Right lobe of liver (tissue), 6 donors: ENCODE measurements around the gene ZNF784. TPM values are rescaled to one million over a fixed set of nuclear protein-coding genes. Genes with fewer than 3 reads are reported as not detected.
"Not testable (repeated sequence)": the region's sequence is repeated elsewhere in the genome, so short reads cannot be mapped to it uniquely, and the experiment has no call there.

Experiments
- ATAC-seq, 4 donors: fragments of 200-7000 bp; cut with Tn5 transposase; one replicate each; pipeline ENCODE4 v1.9.1; 2020; ENCODE audit warnings: mild to moderate bottlenecking in 4 of 4, moderate library complexity in 4 of 4
- DNase-seq, 3 donors: peaks; one replicate each; pipeline ENCODE4 v3.0.0-alpha.2; 2020
- H3K27ac ChIP-seq, 3 donors: fragments of 200-600 bp; one replicate each; pipeline ENCODE4 v1.8.0; 2022
- H3K27me3 ChIP-seq, 2 donors: fragments of 200-600 bp; one replicate each; pipeline ENCODE4 v1.8.0; 2022
- H3K36me3 ChIP-seq, 4 donors: fragments of 200-600 bp; sonication (generic) in 1 of 4; one replicate each; pipeline versions ENCODE4 v1.5.1 to v1.8.0; 2017 to 2022; ENCODE audit warnings: control low read depth in 1 of 4
- H3K4me1 ChIP-seq, 4 donors: fragments of 200-600 bp; sonication (generic) in 1 of 4; one replicate each; pipeline versions ENCODE4 v1.5.1 to v1.8.0; 2017 to 2022; ENCODE audit warnings: control low read depth in 1 of 4
- H3K4me3 ChIP-seq, 3 donors: fragments of 200-600 bp; one replicate each; pipeline ENCODE4 v1.8.0; 2022
- H3K9me3 ChIP-seq, 4 donors: fragments of 200-600 bp; sonication (generic) in 1 of 4; one replicate each; pipeline versions ENCODE4 v1.5.1 to v1.8.0; 2017 to 2022; ENCODE audit warnings: control low read depth in 1 of 4
- CTCF ChIP-seq, 4 donors: fragments of 200-600 bp in 3 of 4; fragments of 450-650 bp in 1 of 4; IDR thresholded peaks; one replicate each; pipeline versions ENCODE4 v1.5.1 to v1.8.0; 2016 to 2022; ENCODE audit warnings: antibody characterized with exemption in 4 of 4, mild to moderate bottlenecking in 2 of 4
- POLR2A ChIP-seq: fragments of 450-650 bp; IDR thresholded peaks from one replicate; pipeline ENCODE4 v1.6.1; 2017; ENCODE audit warnings: antibody characterized with exemption, mild to moderate bottlenecking
- WGBS: methylation state at CpG from one replicate; pipeline ENCODE4 v1.1.6; 2018; ENCODE audit warnings: low coverage, low lambda C conversion rate; ENCODE audit not compliant: insufficient coverage; ENCODE audit errors: missing lambda C conversion rate; 5-methylcytosine and 5-hydroxymethylcytosine counted together
- intact Hi-C, 2 donors: fragments of 100-400 bp; cut with DNase I; formaldehyde crosslinking; loops; one replicate each; pipeline versions ENCODE4 v1.11.2 to v1.14.1; 2022
- total RNA-seq, 6 experiments: library from RNA; depleted of rRNA in 2 of 6; stranded (reverse); fragments of >200 nt in 2 of 6; fragmentation: NEBNext Ultra II Directional in 3 of 6; extraction: Animal tissue kit (Norgen Biotek cat#: 25700) in 3 of 6; gene quantifications; one replicate each; pipeline versions ENCODE4 v1.1.0 to v1.2.4, GENCODE V29; 2016 to 2023
- donor health status: DM: no; HTN: yes; CAD: no.
- donor health status: DM: no; HTN: no; CAD: no.
- donor health status: DM: no; HTN: no; CAD: no.
- donor health status: DM: no; HTN: yes; CAD: no.
- donor health status: DM: no; HTN: yes; CAD: no.

ZNF784 gene
- total RNA-seq, 6 experiments from 2014 or later, result 2.9 to 5.5 (median 4.1) TPM

GRCh38 chr19:55586976-55587668, 37.2 kb downstream of the ZNF784 start:
- intact Hi-C loops, result no loop called here
- peak; percentile 90 to 95 (median 92) for ATAC-seq
- Histone ChIP-seq H3K4me3 (peak overlapping the region in 2 of 3 donors; percentile 20 to 22), H3K4me1 (peaks cover 0 to 16% (median 4%) of the 10 kb centered on the region in 4 donors), H3K27ac (no peak overlapping the region), H3K27me3 (no peaks in the 10 kb centered on the region), H3K36me3 (no peaks in the 10 kb centered on the region), H3K9me3 (no peaks in the 10 kb centered on the region)
- 6% methylated on average over 19 of the region's 40 CpGs for WGBS
- TF ChIP-seq CTCF (IDR thresholded peaks at IDR 0.05) (no peak), POLR2A (no peak)
- DNase-seq, result peak; percentile 96 to 97 (median 96)

GRCh38 chr19:55585658-55586339, 38.6 kb downstream of the ZNF784 start:
- H3K27me3 ChIP-seq, result no peaks in the 10 kb centered on the region

GRCh38 chr19:55584871-55585270, 39.5 kb downstream of the ZNF784 start:
- intact Hi-C loops, result no loop called here
- Histone ChIP-seq H3K36me3 (no peaks in the 10 kb centered on the region), H3K4me1 (peaks cover 0 to 29% (median 4%) of the 10 kb centered on the region in 4 donors), H3K9me3 (no peaks in the 10 kb centered on the region), H3K4me3 (no peak overlapping the region), H3K27me3 (no peaks in the 10 kb centered on the region), H3K27ac (no peak overlapping the region)
- no peak for ATAC-seq
- WGBS, result 86% methylated on average over 5 of the region's 11 CpGs
- no peak for TF ChIP-seq POLR2A
- no peak for TF ChIP-seq CTCF (IDR thresholded peaks at IDR 0.05)
- DNase-seq, result no peak

More at GRCh38 chr19:55585658-55586339, 38.6 kb downstream of the ZNF784 start:
- ATAC-seq (peak; percentile 12 to 52 (median 31)), DNase-seq (peak; percentile 65 to 68 (median 67))
- H3K9me3 ChIP-seq, result no peaks in the 10 kb centered on the region
- WGBS, result 21% methylated on average over 25 of the region's 36 CpGs
- TF ChIP-seq POLR2A (no peak), CTCF (IDR thresholded peaks at IDR 0.05) (no peak)
- H3K4me1 ChIP-seq, result peaks cover 0 to 29% (median 4%) of the 10 kb centered on the region in 4 donors
- H3K4me3 ChIP-seq, result peak overlapping the region in 1 of 3 donors; percentile 38
- intact Hi-C loops, result no loop called here
- no peaks in the 10 kb centered on the region for H3K36me3 ChIP-seq
- peak overlapping the region in 1 of 3 donors; percentile 18 for H3K27ac ChIP-seq

GRCh38 chr19:55583897-55584296, 40.5 kb downstream of the ZNF784 start:
- peaks cover 0 to 29% (median 4%) of the 10 kb centered on the region in 4 donors for H3K4me1 ChIP-seq
- H3K9me3 ChIP-seq, DNase-seq, H3K36me3 ChIP-seq, H3K4me3 ChIP-seq, H3K27me3 ChIP-seq, intact Hi-C loops: not testable (repeated sequence)
- WGBS, result 24% methylated on average over 8 of the region's 8 CpGs
- ATAC-seq, result peak in 2 of 4 donors; percentile 5 to 25
- H3K27ac ChIP-seq, result peak overlapping the region in 1 of 3 donors; percentile 43

- DNase-seq, intact Hi-C loops, ATAC-seq, H3K9me3 ChIP-seq, H3K27me3 ChIP-seq, H3K36me3 ChIP-seq: not testable (repeated sequence)
- Histone ChIP-seq H3K27ac (peak overlapping the region in 2 of 3 donors; percentile 71 to 78), H3K4me3 (peak overlapping the region in 1 of 3 donors; percentile 74), H3K4me1 (peaks cover 0 to 29% (median 4%) of the 10 kb centered on the region in 4 donors)
- 59% methylated on average over 4 of the region's 4 CpGs for WGBS
These were observed 42.1 kb downstream of the ZNF784 start for GRCh38 chr19:55582284-55582683.
